T-helper 2 cell treated with Interferon-gamma antibody and Interleukin-4, amounts not matched to agents 100 ng/mL and 5 ng/mL, for 36 hours (primary cell): ENCODE data around the gene THEMIS. TPM values are rescaled to one million over a fixed set of nuclear protein-coding genes. Genes with fewer than 3 reads are reported as not detected.
"Not testable (repeated sequence)": the region's sequence is repeated elsewhere in the genome, so short reads cannot be mapped to it uniquely, and the experiment has no call there.

Experiments used
- intact Hi-C: fragments of 100-400 bp; cut with micrococcal nuclease; formaldehyde crosslinking; loops from one replicate; pipeline ENCODE4 v1.15.1; 2023
- total RNA-seq: library from RNA; stranded (reverse); gene quantifications from 2 replicates; pipeline ENCODE4 v1.2.3, GENCODE V29; 2022

The THEMIS gene
- total RNA-seq, 1 donor from 2014 or later = 48.1 TPM

- intact Hi-C loops = loop anchor here (10.0 kb wide), 2 partner anchors 116 to 986 kb away; no protein-coding TSS in a partner anchor
Measured at GRCh38 chr6:127738423-127738822, 162.4 kb downstream of the THEMIS start.

- intact Hi-C loops = loop anchor here (1.0 to 10.0 kb wide), 4 partner anchors 117 to 987 kb away; partner anchors contain the start of gene PTPRK
Measured at GRCh38 chr6:127737768-127738167, 163.1 kb downstream of the THEMIS start.

GRCh38 chr6:127737009-127737486, 163.8 kb downstream of the THEMIS start:
- intact Hi-C loops = loop anchor here (1.0 to 10.0 kb wide), 4 partner anchors 118 to 988 kb away; partner anchors contain the start of gene PTPRK

GRCh38 chr6:127732927-127733326, 167.9 kb downstream of the THEMIS start:
- intact Hi-C loops = loop anchor here (10.0 kb wide), 2 partner anchors 122 to 992 kb away; no protein-coding TSS in a partner anchor

- intact Hi-C loops = no loop called here
Measured at GRCh38 chr6:127727260-127727953, 173.5 kb downstream of the THEMIS start.

- intact Hi-C loops = no loop called here
Measured at GRCh38 chr6:127725821-127726220, 175.0 kb downstream of the THEMIS start.

GRCh38 chr6:127718694-127719093, 182.2 kb downstream of the THEMIS start:
- intact Hi-C loops = no loop called here

GRCh38 chr6:127717384-127717783, 183.5 kb downstream of the THEMIS start:
- intact Hi-C loops = no loop called here

- intact Hi-C loops = no loop called here
Measured at GRCh38 chr6:127716465-127716864, 184.4 kb downstream of the THEMIS start.

GRCh38 chr6:127710668-127711067, 190.2 kb downstream of the THEMIS start:
- intact Hi-C loops = no loop called here

GRCh38 chr6:127706216-127706615, 194.6 kb downstream of the THEMIS start:
- intact Hi-C loops = no loop called here

- intact Hi-C loops = no loop called here
Measured at GRCh38 chr6:127695108-127695507, 205.8 kb downstream of the THEMIS start.

- intact Hi-C loops = no loop called here
Measured at GRCh38 chr6:127691146-127691545, 209.7 kb downstream of the THEMIS start.

- intact Hi-C loops = no loop called here
Measured at GRCh38 chr6:127690588-127690987, 210.3 kb downstream of the THEMIS start.

GRCh38 chr6:127690092-127690491, 210.8 kb downstream of the THEMIS start:
- intact Hi-C loops = no loop called here

- intact Hi-C loops = not testable (repeated sequence)
Measured at GRCh38 chr6:127687490-127687889, 213.4 kb downstream of the THEMIS start.

- intact Hi-C loops = no loop called here
Measured at GRCh38 chr6:127686084-127686483, 214.8 kb downstream of the THEMIS start.

- intact Hi-C loops = no loop called here
Measured at GRCh38 chr6:127684501-127684900, 216.4 kb downstream of the THEMIS start.
